ENCODE measurements around the gene ABI3BP.

DNA sequence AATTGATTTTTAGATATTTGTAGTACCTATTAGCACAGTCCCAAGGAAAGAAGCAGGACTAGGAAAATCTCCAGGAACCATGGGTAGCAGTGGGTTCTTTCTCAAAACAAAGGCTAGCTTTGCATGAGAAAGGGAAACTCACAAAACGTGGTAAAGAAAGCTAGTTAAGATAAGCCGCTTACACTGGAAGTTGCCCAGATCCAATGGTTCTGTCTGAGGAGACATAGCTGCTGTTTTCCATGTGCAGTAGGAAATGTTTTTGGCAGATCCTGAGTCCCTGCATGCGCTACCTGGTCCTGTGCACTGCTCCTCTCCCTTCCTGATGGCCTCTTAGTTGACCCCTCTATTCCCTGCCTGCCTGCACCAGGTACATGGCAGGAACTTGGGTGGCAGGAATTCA, 223.5 kb downstream of the ABI3BP start:
- TF ChIP-seq, protein P1, sequence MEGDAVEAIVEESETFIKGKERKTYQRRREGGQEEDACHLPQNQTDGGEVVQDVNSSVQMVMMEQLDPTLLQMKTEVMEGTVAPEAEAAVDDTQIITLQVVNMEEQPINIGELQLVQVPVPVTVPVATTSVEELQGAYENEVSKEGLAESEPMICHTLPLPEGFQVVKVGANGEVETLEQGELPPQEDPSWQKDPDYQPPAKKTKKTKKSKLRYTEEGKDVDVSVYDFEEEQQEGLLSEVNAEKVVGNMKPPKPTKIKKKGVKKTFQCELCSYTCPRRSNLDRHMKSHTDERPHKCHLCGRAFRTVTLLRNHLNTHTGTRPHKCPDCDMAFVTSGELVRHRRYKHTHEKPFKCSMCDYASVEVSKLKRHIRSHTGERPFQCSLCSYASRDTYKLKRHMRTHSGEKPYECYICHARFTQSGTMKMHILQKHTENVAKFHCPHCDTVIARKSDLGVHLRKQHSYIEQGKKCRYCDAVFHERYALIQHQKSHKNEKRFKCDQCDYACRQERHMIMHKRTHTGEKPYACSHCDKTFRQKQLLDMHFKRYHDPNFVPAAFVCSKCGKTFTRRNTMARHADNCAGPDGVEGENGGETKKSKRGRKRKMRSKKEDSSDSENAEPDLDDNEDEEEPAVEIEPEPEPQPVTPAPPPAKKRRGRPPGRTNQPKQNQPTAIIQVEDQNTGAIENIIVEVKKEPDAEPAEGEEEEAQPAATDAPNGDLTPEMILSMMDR (IDR thresholded peaks at IDR 0.05), result no peak
- TF ChIP-seq EP300 (IDR thresholded peaks at IDR 0.05; ENCODE audit: low read depth), result no peak

Data from transverse colon (tissue), 3 donors.